IMR-90 (cell line): ENCODE results near the gene PDZD2.

Source experiments
- BHLHE40 ChIP-seq: fragments of 150-350 bp; IDR thresholded peaks from 2 replicates; pipeline ENCODE4 v1.6.1; 2016; ENCODE audit warnings: mild to moderate bottlenecking, low read depth, low read length
- CEBPB ChIP-seq: IDR thresholded peaks from 2 replicates; pipeline ENCODE4 v1.6.1; 2012; ENCODE audit warnings: low read depth, low read length, improper control_type of control experiment
- CTCF ChIP-seq: conservative IDR thresholded peaks from 2 replicates; pipeline ENCODE4 v1.5.1; 2012; ENCODE audit warnings: mild to moderate bottlenecking, low read depth, low read length, improper control_type of control experiment
- FOS ChIP-seq: fragments of 150-350 bp; IDR thresholded peaks from 2 replicates; pipeline ENCODE4 v1.6.1; 2016; ENCODE audit warnings: low read depth, low read length
- MAFK ChIP-seq: IDR thresholded peaks from 2 replicates; pipeline ENCODE4 v1.6.1; 2012; ENCODE audit warnings: low read depth, low read length, improper control_type of control experiment
- MAZ ChIP-seq: IDR thresholded peaks from 2 replicates; pipeline ENCODE4 v1.6.1; 2012; ENCODE audit warnings: low read depth, mild to moderate bottlenecking, low read length, improper control_type of control experiment, moderate library complexity, borderline replicate concordance
- MXI1 ChIP-seq: IDR thresholded peaks from 2 replicates; pipeline ENCODE4 v1.6.1; 2012; ENCODE audit warnings: low read depth, mild to moderate bottlenecking, low read length, moderate library complexity, borderline replicate concordance
- POLR2A ChIP-seq: IDR thresholded peaks from 2 replicates; pipeline ENCODE4 v1.6.1; 2012; ENCODE audit warnings: mild to moderate bottlenecking, low read depth, low read length
- RAD21 ChIP-seq: IDR thresholded peaks from 2 replicates; pipeline ENCODE4 v1.6.1; 2012; ENCODE audit warnings: low read length, improper control_type of control experiment
- RCOR1 ChIP-seq: IDR thresholded peaks from 2 replicates; pipeline ENCODE4 v1.6.1; 2012; ENCODE audit warnings: mild to moderate bottlenecking, low read length, improper control_type of control experiment; ENCODE audit not compliant: insufficient replicate concordance
- RFX5 ChIP-seq: IDR thresholded peaks from 2 replicates; pipeline ENCODE4 v1.8.0; 2012; ENCODE audit warnings: low read depth, mild to moderate bottlenecking, low read length, moderate library complexity
- SMC3 ChIP-seq: fragments of 150-350 bp; IDR thresholded peaks from 2 replicates; pipeline ENCODE4 v1.6.1; 2016; ENCODE audit warnings: low read depth, mild to moderate bottlenecking, antibody characterized with exemption, low read length, moderate library complexity

- TF ChIP-seq CTCF (no peak), RAD21 (no peak), POLR2A (no peak), FOS (no peak), CEBPB (no peak), MAZ (no peak), RCOR1 (no peak), RFX5 (no peak), MXI1 (no peak), BHLHE40 (no peak), MAFK (no peak), SMC3 (no peak)
Measured at GRCh38 chr5:32061236-32061635, 422.3 kb downstream of the PDZD2 start.
